ENCODE data around the gene CGB1.
A peak's percentile ranks its signal among the peaks of the same experiment; 100 is the strongest.

Gene CGB1

GRCh38 chr19:48989701-48990291, 46.9 kb downstream of the CGB1 start:
- Histone ChIP-seq H3K27ac (ENCODE audit: extremely low read depth, low read depth, low read length) (no peak overlapping the region), H3K9me3 (ENCODE audit: control insufficient read depth, insufficient read depth, low read depth, low read length) (no peaks in the 10 kb centered on the region), H3K4me3 (ENCODE audit: low read depth, low read length) (no peak overlapping the region), H3K4me1 (ENCODE audit: control insufficient read depth, insufficient read depth, low read length) (peaks cover 10% of the 10 kb centered on the region; the same call in 1 of the 2 replicates), H3K36me3 (ENCODE audit: control insufficient read depth in 2 of 2, insufficient read depth in 1 of 2, low read length in 2 of 2) (peaks cover 28 to 57% of the 10 kb centered on the region in 2 experiments; a peak in 2 of 3 replicates)
- 0 out of 2 replicates have a peak, but pooled peaks have one; percentile 14 for TF ChIP-seq PATZ1 (tag by site-specific recombination; IDR thresholded peaks at IDR 0.05)
- TF ChIP-seq ZNF473 (tag by site-specific recombination; IDR thresholded peaks at IDR 0.05), result no peak
- ChIA-PET POLR2A (interaction anchor here (0.7 to 1.2 kb wide), 4 partner anchors 8 to 142 kb away, joined by 3 to 6 read pairs (median 4); no protein-coding TSS in a partner anchor), CTCF (interaction anchor here (0.7 to 0.8 kb wide), 2 partner anchors 8 to 194 kb away, joined by 3 read pairs; no protein-coding TSS in a partner anchor)

GRCh38 chr19:48988860-48989259, 47.8 kb downstream of the CGB1 start:
- ChIA-PET CTCF (interaction anchor here (0.7 to 0.8 kb wide), 2 partner anchors 9 to 193 kb away, joined by 3 read pairs; no protein-coding TSS in a partner anchor), POLR2A (interaction anchor here (0.7 to 1.2 kb wide), 3 partner anchors 10 to 588 kb away, joined by 3 to 6 read pairs (median 5); no protein-coding TSS in a partner anchor)
- Histone ChIP-seq H3K4me3 (ENCODE audit: low read depth, low read length) (no peak overlapping the region), H3K27ac (ENCODE audit: extremely low read depth, low read depth, low read length) (no peak overlapping the region), H3K36me3 (ENCODE audit: control insufficient read depth in 2 of 2, insufficient read depth in 1 of 2, low read length in 2 of 2) (peaks cover 31 to 61% of the 10 kb centered on the region in 2 experiments; a peak in 2 of 3 replicates), H3K9me3 (ENCODE audit: control insufficient read depth, insufficient read depth, low read depth, low read length) (no peaks in the 10 kb centered on the region), H3K4me1 (ENCODE audit: control insufficient read depth, insufficient read depth, low read length) (peaks cover 5% of the 10 kb centered on the region; the same call in 1 of the 2 replicates)
- no peak for TF ChIP-seq PRDM2 (tag by site-specific recombination; IDR thresholded peaks at IDR 0.05; ENCODE audit: borderline replicate concordance)
- TF ChIP-seq ZNF692 (tag by site-specific recombination; IDR thresholded peaks at IDR 0.05), result no peak
- no peak for TF ChIP-seq ZNF394 (tag by site-specific recombination; IDR thresholded peaks at IDR 0.05; ENCODE audit: borderline replicate concordance)
- no peak for TF ChIP-seq ZNF701 (tag by site-specific recombination; IDR thresholded peaks at IDR 0.05)
- TF ChIP-seq ZNF548 (tag by site-specific recombination; IDR thresholded peaks at IDR 0.05), result no peak
- peak; percentile 92 for TF ChIP-seq ZNF366 (tag by site-specific recombination; conservative IDR thresholded peaks at IDR 0.05)

GRCh38 chr19:48988286-48988685, 48.4 kb downstream of the CGB1 start:
- Histone ChIP-seq H3K9me3 (ENCODE audit: control insufficient read depth, insufficient read depth, low read depth, low read length) (no peaks in the 10 kb centered on the region), H3K4me3 (ENCODE audit: low read depth, low read length) (no peak overlapping the region), H3K36me3 (ENCODE audit: control insufficient read depth in 2 of 2, insufficient read depth in 1 of 2, low read length in 2 of 2) (peaks cover 31 to 66% of the 10 kb centered on the region in 2 experiments; a peak in 2 of 3 replicates), H3K4me1 (ENCODE audit: control insufficient read depth, insufficient read depth, low read length) (peaks cover 5% of the 10 kb centered on the region; the same call in 1 of the 2 replicates), H3K27ac (ENCODE audit: extremely low read depth, low read depth, low read length) (no peak overlapping the region)
- CTCF ChIA-PET, result no interaction called here
- TF ChIP-seq KLF10 (tag by site-specific recombination; IDR thresholded peaks at IDR 0.05), result no peak
- TF ChIP-seq ZNF121 (tag by site-specific recombination; IDR thresholded peaks at IDR 0.05), result peak; percentile 94
- POLR2A ChIA-PET, result interaction anchor here (1.2 kb wide), 1 partner anchor 9 kb away, joined by 3 read pairs; no protein-coding TSS in a partner anchor
